Measurements from ENCODE around the gene DSG4. TPM values are rescaled to one million over a fixed set of nuclear protein-coding genes. Genes with fewer than 3 reads are reported as not detected.
"Not testable (repeated sequence)": the region's sequence is repeated elsewhere in the genome, so short reads cannot be mapped to it uniquely, and the experiment has no call there.

DSG4 gene, protein sequence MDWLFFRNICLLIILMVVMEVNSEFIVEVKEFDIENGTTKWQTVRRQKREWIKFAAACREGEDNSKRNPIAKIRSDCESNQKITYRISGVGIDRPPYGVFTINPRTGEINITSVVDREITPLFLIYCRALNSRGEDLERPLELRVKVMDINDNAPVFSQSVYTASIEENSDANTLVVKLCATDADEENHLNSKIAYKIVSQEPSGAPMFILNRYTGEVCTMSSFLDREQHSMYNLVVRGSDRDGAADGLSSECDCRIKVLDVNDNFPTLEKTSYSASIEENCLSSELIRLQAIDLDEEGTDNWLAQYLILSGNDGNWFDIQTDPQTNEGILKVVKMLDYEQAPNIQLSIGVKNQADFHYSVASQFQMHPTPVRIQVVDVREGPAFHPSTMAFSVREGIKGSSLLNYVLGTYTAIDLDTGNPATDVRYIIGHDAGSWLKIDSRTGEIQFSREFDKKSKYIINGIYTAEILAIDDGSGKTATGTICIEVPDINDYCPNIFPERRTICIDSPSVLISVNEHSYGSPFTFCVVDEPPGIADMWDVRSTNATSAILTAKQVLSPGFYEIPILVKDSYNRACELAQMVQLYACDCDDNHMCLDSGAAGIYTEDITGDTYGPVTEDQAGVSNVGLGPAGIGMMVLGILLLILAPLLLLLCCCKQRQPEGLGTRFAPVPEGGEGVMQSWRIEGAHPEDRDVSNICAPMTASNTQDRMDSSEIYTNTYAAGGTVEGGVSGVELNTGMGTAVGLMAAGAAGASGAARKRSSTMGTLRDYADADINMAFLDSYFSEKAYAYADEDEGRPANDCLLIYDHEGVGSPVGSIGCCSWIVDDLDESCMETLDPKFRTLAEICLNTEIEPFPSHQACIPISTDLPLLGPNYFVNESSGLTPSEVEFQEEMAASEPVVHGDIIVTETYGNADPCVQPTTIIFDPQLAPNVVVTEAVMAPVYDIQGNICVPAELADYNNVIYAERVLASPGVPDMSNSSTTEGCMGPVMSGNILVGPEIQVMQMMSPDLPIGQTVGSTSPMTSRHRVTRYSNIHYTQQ
- polyA plus RNA-seq (2013), result not detected

- CTCF ChIA-PET, result no interaction called here
- WGBS (ENCODE audit: insufficient coverage), result 100% methylated on average over 2 of the region's 3 CpGs
- no peak within 1 kb of the TSS for H3K4me3 ChIP-seq (ENCODE audit: control insufficient read depth in 1 of 7, extremely low read depth in 1 of 7, insufficient read depth in 4 of 7, low read depth in 2 of 7, low read length in 6 of 7)
Observed at GRCh38 chr18:31376477-31376876, at the start of gene DSG4. TSS of gene DSG4 (plus strand) at chr18:31376777. CDS start at chr18:31376912, 135 bp downstream.

GRCh38 chr18:31329787-31330438 is 46.7 kb upstream of the DSG4 start:
- ChIA-PET CTCF (no interaction called here), POLR2A (no interaction called here)
- H3K27ac ChIP-seq (ENCODE audit: insufficient read depth in 1 of 2, low read depth in 1 of 2, low read length in 2 of 2, poor library complexity in 1 of 2, severe bottlenecking in 2 of 2), result no peak overlapping the region
- no peak for DNase-seq
- H3K36me3 ChIP-seq (ENCODE audit: control insufficient read depth in 4 of 4, insufficient read depth in 4 of 4, low read length in 3 of 4), result no peaks in the 10 kb centered on the region
- no peaks in the 10 kb centered on the region for H3K4me1 ChIP-seq (ENCODE audit: control extremely low read depth in 1 of 4, control insufficient read depth in 4 of 4, insufficient read depth in 4 of 4, low read length in 3 of 4)
- H3K9me3 ChIP-seq (ENCODE audit: control extremely low read depth in 1 of 5, control insufficient read depth in 4 of 5, insufficient read depth in 2 of 5, low read depth in 1 of 5, low read length in 4 of 5), result peaks cover 0 to 1% (median 0%) of the 10 kb centered on the region in 5 experiments
- H3K4me3 ChIP-seq (ENCODE audit: control insufficient read depth in 1 of 7, extremely low read depth in 1 of 7, insufficient read depth in 4 of 7, low read depth in 2 of 7, low read length in 6 of 7), result no peak overlapping the region
- peaks cover 0 to 2% (median 0%) of the 10 kb centered on the region in 5 experiments for H3K27me3 ChIP-seq (replicated peaks in 2 of 5; ENCODE audit: control insufficient read depth in 4 of 5, insufficient read depth in 5 of 5, low read length in 4 of 5)
- WGBS (ENCODE audit: insufficient coverage), result 97% methylated on average over 4 of the region's 7 CpGs

More at GRCh38 chr18:31376477-31376876, at the start of gene DSG4:
- H3K36me3 ChIP-seq (ENCODE audit: control insufficient read depth in 4 of 4, insufficient read depth in 4 of 4, low read length in 3 of 4), result no peaks in the 10 kb centered on the region
- no peaks in the 10 kb centered on the region for H3K9me3 ChIP-seq (ENCODE audit: control extremely low read depth in 1 of 5, control insufficient read depth in 4 of 5, insufficient read depth in 2 of 5, low read depth in 1 of 5, low read length in 4 of 5)
- H3K4me1 ChIP-seq (ENCODE audit: control extremely low read depth in 1 of 4, control insufficient read depth in 4 of 4, insufficient read depth in 4 of 4, low read length in 3 of 4), result no peaks in the 10 kb centered on the region
- DNase-seq, result no peak
- POLR2A ChIA-PET, result no interaction called here
- peaks cover 0 to 2% (median 0%) of the 10 kb centered on the region in 5 experiments for H3K27me3 ChIP-seq (replicated peaks in 2 of 5; ENCODE audit: control insufficient read depth in 4 of 5, insufficient read depth in 5 of 5, low read length in 4 of 5)
- H3K27ac ChIP-seq (ENCODE audit: insufficient read depth in 1 of 2, low read depth in 1 of 2, low read length in 2 of 2, poor library complexity in 1 of 2, severe bottlenecking in 2 of 2), result no peak within 1 kb of the TSS

- Histone ChIP-seq H3K27ac (ENCODE audit: insufficient read depth in 1 of 2, low read depth in 1 of 2, low read length in 2 of 2, poor library complexity in 1 of 2, severe bottlenecking in 2 of 2) (no peak overlapping the region), H3K27me3 (replicated peaks in 2 of 5; ENCODE audit: control insufficient read depth in 4 of 5, insufficient read depth in 5 of 5, low read length in 4 of 5) (no peaks in the 10 kb centered on the region), H3K4me1 (ENCODE audit: control extremely low read depth in 1 of 4, control insufficient read depth in 4 of 4, insufficient read depth in 4 of 4, low read length in 3 of 4) (no peaks in the 10 kb centered on the region), H3K36me3 (ENCODE audit: control insufficient read depth in 4 of 4, insufficient read depth in 4 of 4, low read length in 3 of 4) (no peaks in the 10 kb centered on the region), H3K9me3 (ENCODE audit: control extremely low read depth in 1 of 5, control insufficient read depth in 4 of 5, insufficient read depth in 2 of 5, low read depth in 1 of 5, low read length in 4 of 5) (no peaks in the 10 kb centered on the region), H3K4me3 (ENCODE audit: control insufficient read depth in 1 of 7, extremely low read depth in 1 of 7, insufficient read depth in 4 of 7, low read depth in 2 of 7, low read length in 6 of 7) (no peak overlapping the region)
- ChIA-PET CTCF (no interaction called here), POLR2A (no interaction called here)
- DNase-seq, result no peak
- 100% methylated on average over 1 of the region's 4 CpGs for WGBS (ENCODE audit: insufficient coverage)
Observed at GRCh38 chr18:31343454-31343853, 33.1 kb upstream of the DSG4 start.

GRCh38 chr18:31353336-31353735 is 23.2 kb upstream of the DSG4 start:
- CTCF ChIA-PET; DNase-seq; H3K36me3 ChIP-seq (ENCODE audit: control insufficient read depth in 4 of 4, insufficient read depth in 4 of 4, low read length in 3 of 4); POLR2A ChIA-PET; H3K4me3 ChIP-seq (ENCODE audit: control insufficient read depth in 1 of 7, extremely low read depth in 1 of 7, insufficient read depth in 4 of 7, low read depth in 2 of 7, low read length in 6 of 7); H3K9me3 ChIP-seq (ENCODE audit: control extremely low read depth in 1 of 5, control insufficient read depth in 4 of 5, insufficient read depth in 2 of 5, low read depth in 1 of 5, low read length in 4 of 5); H3K4me1 ChIP-seq (ENCODE audit: control extremely low read depth in 1 of 4, control insufficient read depth in 4 of 4, insufficient read depth in 4 of 4, low read length in 3 of 4); H3K27ac ChIP-seq (ENCODE audit: insufficient read depth in 1 of 2, low read depth in 1 of 2, low read length in 2 of 2, poor library complexity in 1 of 2, severe bottlenecking in 2 of 2); H3K27me3 ChIP-seq (replicated peaks in 2 of 5; ENCODE audit: control insufficient read depth in 4 of 5, insufficient read depth in 5 of 5, low read length in 4 of 5): not testable (repeated sequence)
- no CpG with 5 or more reads among the region's 17 CpGs for WGBS (ENCODE audit: insufficient coverage)

- peaks cover 0 to 4% (median 0%) of the 10 kb centered on the region in 5 experiments for H3K9me3 ChIP-seq (ENCODE audit: control extremely low read depth in 1 of 5, control insufficient read depth in 4 of 5, insufficient read depth in 2 of 5, low read depth in 1 of 5, low read length in 4 of 5)
- DNase-seq, result no peak
- no peaks in the 10 kb centered on the region for H3K36me3 ChIP-seq (ENCODE audit: control insufficient read depth in 4 of 4, insufficient read depth in 4 of 4, low read length in 3 of 4)
- H3K27ac ChIP-seq (ENCODE audit: insufficient read depth in 1 of 2, low read depth in 1 of 2, low read length in 2 of 2, poor library complexity in 1 of 2, severe bottlenecking in 2 of 2), result no peak overlapping the region
- H3K4me3 ChIP-seq (ENCODE audit: control insufficient read depth in 1 of 7, extremely low read depth in 1 of 7, insufficient read depth in 4 of 7, low read depth in 2 of 7, low read length in 6 of 7), result no peak overlapping the region
- no peaks in the 10 kb centered on the region for H3K4me1 ChIP-seq (ENCODE audit: control extremely low read depth in 1 of 4, control insufficient read depth in 4 of 4, insufficient read depth in 4 of 4, low read length in 3 of 4)
- ChIA-PET POLR2A (no interaction called here), CTCF (no interaction called here)
- WGBS (ENCODE audit: insufficient coverage), result 98% methylated on average over 6 of the region's 8 CpGs
- H3K27me3 ChIP-seq (replicated peaks in 2 of 5; ENCODE audit: control insufficient read depth in 4 of 5, insufficient read depth in 5 of 5, low read length in 4 of 5), result no peaks in the 10 kb centered on the region
Observed at GRCh38 chr18:31354990-31355389, 21.6 kb upstream of the DSG4 start.

DNA sequence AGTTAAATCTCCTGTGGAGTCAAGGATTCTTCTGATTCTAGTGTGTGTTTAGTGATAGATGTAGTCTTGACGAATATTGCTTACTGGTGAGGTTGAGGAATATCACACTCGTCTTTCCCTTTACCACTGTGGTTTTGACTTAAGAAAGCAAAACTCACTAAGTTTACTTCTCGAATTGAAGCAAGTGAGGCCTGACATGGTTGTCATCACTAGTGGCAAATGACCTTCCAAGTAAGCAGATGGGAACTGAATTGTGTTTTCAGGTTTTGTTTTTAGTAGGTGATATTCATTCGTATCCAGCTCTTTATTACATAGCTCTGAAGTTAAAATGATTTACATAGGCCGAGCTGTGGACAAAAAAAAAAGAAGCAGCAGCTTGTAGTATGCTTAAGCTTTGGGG is 20.6 kb upstream of the DSG4 start:
- no peaks in the 10 kb centered on the region for H3K27me3 ChIP-seq (replicated peaks in 2 of 5; ENCODE audit: control insufficient read depth in 4 of 5, insufficient read depth in 5 of 5, low read length in 4 of 5)
- H3K4me3 ChIP-seq (ENCODE audit: control insufficient read depth in 1 of 7, extremely low read depth in 1 of 7, insufficient read depth in 4 of 7, low read depth in 2 of 7, low read length in 6 of 7), result no peak overlapping the region
- ChIA-PET CTCF (no interaction called here), POLR2A (no interaction called here)
- no peak overlapping the region for H3K27ac ChIP-seq (ENCODE audit: insufficient read depth in 1 of 2, low read depth in 1 of 2, low read length in 2 of 2, poor library complexity in 1 of 2, severe bottlenecking in 2 of 2)
- H3K36me3 ChIP-seq (ENCODE audit: control insufficient read depth in 4 of 4, insufficient read depth in 4 of 4, low read length in 3 of 4), result no peaks in the 10 kb centered on the region
- no peak for DNase-seq
- no peaks in the 10 kb centered on the region for H3K4me1 ChIP-seq (ENCODE audit: control extremely low read depth in 1 of 4, control insufficient read depth in 4 of 4, insufficient read depth in 4 of 4, low read length in 3 of 4)
- peaks cover 0 to 7% (median 0%) of the 10 kb centered on the region in 5 experiments for H3K9me3 ChIP-seq (ENCODE audit: control extremely low read depth in 1 of 5, control insufficient read depth in 4 of 5, insufficient read depth in 2 of 5, low read depth in 1 of 5, low read length in 4 of 5)
- 96% methylated on average over 4 of the region's 5 CpGs for WGBS (ENCODE audit: insufficient coverage)

All from common myeloid progenitor, CD34-positive (primary cell).